HepG2 (cell line): ENCODE measurements around the gene MXRA8. TPM values are rescaled to one million over a fixed set of nuclear protein-coding genes. Genes with fewer than 3 reads are reported as not detected.

ENCODE experiments used
- BCLAF1 ChIP-seq: fragments of 450-650 bp; IDR thresholded peaks from 2 replicates; pipeline ENCODE4 v1.6.1; 2017; ENCODE audit warnings: mild to moderate bottlenecking
- BHLHE40 ChIP-seq: IDR thresholded peaks from 2 replicates; pipeline ENCODE4 v1.6.1; 2011; ENCODE audit warnings: low read length, improper control_type of control experiment
- CTCF ChIP-seq: sonication (generic); formaldehyde crosslinking; IDR thresholded peaks from 2 replicates; pipeline ENCODE4 v1.5.0; 2020; ENCODE audit warnings: mild to moderate bottlenecking, missing genetic modification reagents, moderate library complexity
- ELF4 ChIP-seq: sonication (generic); formaldehyde crosslinking; IDR thresholded peaks from 2 replicates; pipeline ENCODE4 v1.5.0; 2020; ENCODE audit warnings: missing genetic modification reagents, mild to moderate bottlenecking, moderate library complexity, borderline replicate concordance
- HNF4G ChIP-seq, 2 experiments: sonication (generic) in 1 of 2; formaldehyde crosslinking in 1 of 2; IDR thresholded peaks; 2 replicates each; pipeline versions ENCODE4 v1.4.0 to v1.6.1; 2011 to 2020; ENCODE audit warnings: borderline replicate concordance in 2 of 2, low read depth in 2 of 2, mild to moderate bottlenecking in 2 of 2, low read length in 1 of 2, missing genetic modification reagents in 1 of 2, moderate library complexity in 1 of 2
- KDM5A ChIP-seq: fragments of 200-600 bp; sonication (generic); IDR thresholded peaks from 2 replicates; pipeline ENCODE4 v1.7.0; 2018; ENCODE audit warnings: antibody characterized with exemption, mild to moderate bottlenecking, low read length, borderline replicate concordance
- NR0B2 ChIP-seq: sonication (generic); formaldehyde crosslinking; IDR thresholded peaks from 2 replicates; pipeline ENCODE4 v1.4.0; 2020; ENCODE audit warnings: mild to moderate bottlenecking, missing genetic modification reagents
- PAXIP1 ChIP-seq: sonication (generic); formaldehyde crosslinking; conservative IDR thresholded peaks from 2 replicates; pipeline ENCODE4 v1.4.0; 2020; ENCODE audit warnings: mild to moderate bottlenecking, missing genetic modification reagents, moderate library complexity
- PHF21A ChIP-seq: sonication (generic); formaldehyde crosslinking; IDR thresholded peaks from 2 replicates; pipeline ENCODE4 v1.5.0; 2020; ENCODE audit warnings: mild to moderate bottlenecking, missing genetic modification reagents
- ZBTB14 ChIP-seq: sonication (generic); formaldehyde crosslinking; IDR thresholded peaks from 2 replicates; pipeline ENCODE4 v1.4.0; 2020; ENCODE audit warnings: missing genetic modification reagents
- polyA plus RNA-seq, 8 experiments: library from polyadenylated mRNA; depleted of rRNA in 3 of 8; stranded (reverse) in 7 of 8; unstranded in 1 of 8; fragments of >200 nt; fragmentation: Illumina TruSeq in 4 of 8; extraction: Trizol in 4 of 8; gene quantifications; 2 replicates each; pipeline versions ENCODE4 v1.2.1 to v1.2.3, GENCODE V29; 2011 to 2016; ENCODE audit warnings: low read depth in 4 of 8, missing spikeins in 1 of 8, mixed read lengths in 1 of 8; ENCODE audit not compliant: insufficient read depth in 1 of 8
- total RNA-seq, 5 experiments: library from RNA; depleted of rRNA; stranded (reverse); fragments of >200 nt; fragmentation: Illumina TruSeq; extraction: Trizol; gene quantifications; 2 replicates each; pipeline ENCODE4 v1.2.3, GENCODE V29; 2016; ENCODE audit warnings: low read depth in 1 of 5
- TF ChIP-seq, protein P1 (sequence below): sonication (generic); formaldehyde crosslinking; IDR thresholded peaks from 2 replicates; pipeline ENCODE4 v1.8.1; 2023; ENCODE audit warnings: mild to moderate bottlenecking, moderate library complexity, missing genetic modification reagents
- TF ChIP-seq, protein P2 (sequence below): sonication (generic); formaldehyde crosslinking; IDR thresholded peaks from 2 replicates; pipeline ENCODE4 v1.5.0; 2020; ENCODE audit warnings: missing genetic modification reagents
- TF ChIP-seq, protein P3 (sequence below): IDR thresholded peaks from 2 replicates; pipeline ENCODE4 v1.6.1; 2016; ENCODE audit warnings: missing genetic modification reagents, missing compliant biosample characterization

MXRA8 gene
- total and polyA plus RNA-seq, 2 of the 13 experiments (the other 11 are each of a cell fraction or from before 2014, with no cell fraction given) = 19.8 to 44.8 TPM

DNA sequence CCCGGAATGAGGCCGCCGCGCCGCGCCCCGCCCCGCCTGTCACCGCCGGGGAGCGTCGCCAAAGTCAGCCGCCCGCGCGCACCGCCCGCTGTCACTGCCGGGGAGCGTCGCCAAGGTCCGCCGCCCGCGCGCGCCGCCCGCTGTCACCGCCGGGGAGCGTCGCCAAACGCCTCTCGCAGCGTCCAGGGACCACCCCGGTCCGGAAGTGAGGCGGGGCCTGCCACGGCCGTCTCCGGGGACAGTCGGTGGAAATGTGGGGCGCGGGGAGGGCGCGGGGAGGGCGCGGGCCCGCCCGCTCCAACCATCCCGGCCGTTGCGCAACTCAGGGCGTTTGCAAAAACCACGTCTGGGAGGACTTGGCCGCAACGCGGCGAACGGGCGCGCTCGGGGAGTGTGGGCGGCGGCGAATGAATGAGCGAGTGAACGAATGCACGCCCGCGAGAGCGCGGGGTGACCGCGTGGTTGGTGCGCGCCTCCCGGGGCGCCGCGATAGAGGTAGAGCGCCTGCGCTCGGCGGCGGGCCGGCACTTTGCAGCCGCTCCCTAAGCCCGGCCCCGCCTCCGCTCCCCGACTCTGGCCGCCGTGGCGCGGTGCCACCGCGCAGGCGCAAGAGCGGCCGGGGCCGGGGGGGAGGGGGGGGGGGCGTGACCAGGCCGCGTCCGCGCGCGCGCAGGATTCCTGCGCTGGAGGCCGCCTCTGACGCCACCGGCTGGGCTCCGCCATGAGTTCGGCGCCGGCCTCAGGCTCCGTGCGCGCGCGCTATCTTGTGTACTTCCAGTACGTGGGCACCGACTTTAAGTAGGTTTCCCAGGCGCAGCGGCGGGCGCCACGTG lies 50.2 kb downstream of the MXRA8 start, which contains the start of the genes ACAP3 and PUSL1 (continued):
- TF ChIP-seq PAXIP1 (CRISPR knock-in tag) (peak; percentile 47), ELF4 (CRISPR knock-in tag) (0 out of 2 replicates have a peak, but pooled peaks have one; percentile 24), HNF4G (IDR thresholded peaks at IDR 0.05; ENCODE audit: borderline replicate concordance, low read depth, low read length) (peak; percentile 24; the same call in 1 of the 2 replicates), HNF4G (CRISPR knock-in tag; IDR thresholded peaks at IDR 0.05; ENCODE audit: borderline replicate concordance, low read depth) (no peak; the same call in 1 of the 2 replicates), BCLAF1 (no peak), PHF21A (CRISPR knock-in tag) (peak; percentile 80), BHLHE40 (no peak; the same call in 1 of the 2 replicates), KDM5A (peak; percentile 39; the same call in 1 of the 2 replicates), ZBTB14 (CRISPR knock-in tag) (peak; percentile 90), NR0B2 (CRISPR knock-in tag) (peak; percentile 10; the same call in 1 of the 2 replicates), CTCF (peak; percentile 33; the same call in 1 of the 2 replicates)
- TF ChIP-seq, protein P1, sequence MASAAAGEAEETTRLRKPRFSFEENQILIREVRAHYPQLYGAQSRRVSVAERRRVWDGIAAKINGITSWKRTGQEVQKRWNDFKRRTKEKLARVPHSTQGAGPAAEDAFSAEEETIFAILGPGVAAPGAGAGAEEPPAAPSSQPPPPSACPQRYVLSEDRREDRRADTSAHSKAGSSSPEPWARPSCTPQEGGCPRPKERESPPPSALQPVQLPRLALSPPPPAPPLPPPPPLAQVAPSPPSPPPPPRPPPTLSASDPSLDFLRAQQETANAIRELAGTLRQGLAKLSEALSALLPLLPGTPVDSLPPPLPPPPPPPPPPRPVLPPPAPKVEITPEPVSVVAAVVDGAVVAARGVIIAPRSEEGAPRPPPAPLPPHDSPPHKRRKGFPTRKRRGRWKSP (CRISPR knock-in tag) = peak; percentile 73
- TF ChIP-seq, protein P2, sequence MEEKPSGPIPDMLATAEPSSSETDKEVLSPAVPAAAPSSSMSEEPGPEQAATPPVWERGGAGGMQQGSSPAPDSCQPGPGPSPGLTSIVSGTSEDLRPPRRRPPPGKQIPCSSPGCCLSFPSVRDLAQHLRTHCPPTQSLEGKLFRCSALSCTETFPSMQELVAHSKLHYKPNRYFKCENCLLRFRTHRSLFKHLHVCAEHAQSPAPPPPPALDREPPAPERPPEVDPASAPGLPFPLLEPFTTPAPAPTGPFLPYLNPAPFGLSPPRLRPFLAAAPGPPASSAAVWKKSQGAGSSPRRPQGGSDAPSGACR (CRISPR knock-in tag) = 0 out of 2 replicates have a peak, but pooled peaks have one; percentile 58
- TF ChIP-seq, protein P3, sequence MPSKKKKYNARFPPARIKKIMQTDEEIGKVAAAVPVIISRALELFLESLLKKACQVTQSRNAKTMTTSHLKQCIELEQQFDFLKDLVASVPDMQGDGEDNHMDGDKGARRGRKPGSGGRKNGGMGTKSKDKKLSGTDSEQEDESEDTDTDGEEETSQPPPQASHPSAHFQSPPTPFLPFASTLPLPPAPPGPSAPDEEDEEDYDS (CRISPR knock-in tag) = peak; percentile 21; the same call in 1 of the 2 replicates
